HepG2 (cell line): ENCODE data around the gene ARHGEF7. TPM values are rescaled to one million over a fixed set of nuclear protein-coding genes. Genes with fewer than 3 reads are reported as not detected.

Experiments
- ATAC-seq: fragments of 200-7000 bp; cut with Tn5 transposase; 3 replicates; pipeline ENCODE4 v1.9.1; 2020; ENCODE audit warnings: mild to moderate bottlenecking, moderate library complexity
- BruUV-seq: library from RNA; stranded (reverse); fragments of 400-500 nt; replicated peaks from 2 replicates; lab custom pipeline; 2021; lab: Mats Ljungman, UMichigan
- CTCF ChIA-PET: fragments of 300-600 bp; formaldehyde crosslinking; extraction: SDS; loops from one replicate; lab custom pipeline; 2021; ENCODE audit warnings: low total read pairs, inconsistent platforms, low intra/inter-chr PET ratio; lab: Yijun Ruan, JAX
- POLR2A ChIA-PET: fragments of 350-600 bp; sonication (Branson Sonifier 250); formaldehyde crosslinking; loops from one replicate; lab custom pipeline; 2020; ENCODE audit warnings: antibody characterized with exemption, inconsistent platforms; lab: Yijun Ruan, JAX
- DNase-seq: peaks from one replicate; pipeline ENCODE4 v3.0.0-alpha.2; 2015; ENCODE audit warnings: low spot score
- FAIRE-seq: peaks from 3 replicates; lab custom pipeline; 2011; peaks lifted over from hg19 to GRCh38; lab: Jason Lieb, UNC
- H2AFZ ChIP-seq: one replicate; pipeline ENCODE4 v1.6.1; 2011; ENCODE audit warnings: low read length, inconsistent platforms
- H3K27ac ChIP-seq: fragments of 300-600 bp; 3 replicates; pipeline ENCODE4 v1.8.0; 2011; ENCODE audit warnings: mixed run types, mild to moderate bottlenecking, mixed read lengths, low read length, inconsistent platforms; ENCODE audit not compliant: insufficient read depth; ENCODE audit errors: extremely low read length
- H3K27me3 ChIP-seq, 2 experiments: fragments of 200-600 bp in 1 of 2; 2 replicates in 1 of 2; 3 replicates in 1 of 2; pipeline versions ENCODE4 v1.6.0 to v1.8.0; 2011; ENCODE audit warnings: low read length in 2 of 2, mild to moderate bottlenecking in 2 of 2, moderate library complexity in 2 of 2, inconsistent platforms in 1 of 2; ENCODE audit not compliant: insufficient read depth in 2 of 2, control insufficient read depth in 1 of 2
- H3K36me3 ChIP-seq, 2 experiments: fragments of 200-600 bp in 1 of 2; replicated peaks in 1 of 2; 2 replicates in 1 of 2; 3 replicates in 1 of 2; pipeline versions ENCODE4 v1.5.1 to v1.8.0; 2011; ENCODE audit warnings: low read length in 2 of 2, inconsistent platforms in 1 of 2; ENCODE audit not compliant: insufficient read depth in 2 of 2, control insufficient read depth in 1 of 2
- H3K4me1 ChIP-seq: 2 replicates; pipeline ENCODE4 v1.5.1; 2012; ENCODE audit warnings: low read length, inconsistent platforms; ENCODE audit not compliant: insufficient read depth
- H3K4me2 ChIP-seq: 2 replicates; pipeline ENCODE4 v1.6.0; 2011; ENCODE audit warnings: low read depth, low read length, inconsistent platforms
- H3K4me3 ChIP-seq, 3 experiments: fragments of 200-600 bp in 1 of 3; sonication (generic), shearing (Covaris generic) in 1 of 3; replicated peaks in 1 of 3; 2 replicates each; pipeline ENCODE4 v1.5.1; 2011 to 2016; ENCODE audit warnings: low read length in 3 of 3, inconsistent platforms in 2 of 3, low read depth in 2 of 3, mild to moderate bottlenecking in 2 of 3, control low read depth in 1 of 3, mixed read lengths in 1 of 3; ENCODE audit not compliant: insufficient read depth in 1 of 3
- H3K79me2 ChIP-seq: one replicate; pipeline ENCODE4 v1.6.1; 2011; ENCODE audit warnings: low read length, inconsistent platforms; ENCODE audit not compliant: insufficient read depth
- H3K9ac ChIP-seq: 2 replicates; pipeline ENCODE4 v1.6.0; 2011; ENCODE audit warnings: mild to moderate bottlenecking, low read depth, low read length, inconsistent platforms; ENCODE audit not compliant: insufficient read depth
- H3K9me3 ChIP-seq: 2 replicates; pipeline ENCODE4 v1.5.1; 2012; ENCODE audit warnings: mild to moderate bottlenecking, low read length
- H4K20me1 ChIP-seq: 2 replicates; pipeline ENCODE4 v1.6.0; 2011; ENCODE audit warnings: inconsistent platforms, mild to moderate bottlenecking, low read length, moderate library complexity; ENCODE audit not compliant: insufficient read depth
- CCDC6 ChIP-seq: sonication (generic); formaldehyde crosslinking; IDR thresholded peaks from 2 replicates; pipeline ENCODE4 v1.8.1; 2022; ENCODE audit warnings: mild to moderate bottlenecking, missing genetic modification reagents, moderate library complexity
- KIAA2018 ChIP-seq: sonication (generic); formaldehyde crosslinking; IDR thresholded peaks from 2 replicates; pipeline ENCODE4 v1.5.0; 2020; ENCODE audit warnings: mild to moderate bottlenecking, missing genetic modification reagents, borderline replicate concordance
- MTF2 ChIP-seq: sonication (generic); formaldehyde crosslinking; IDR thresholded peaks from 2 replicates; pipeline ENCODE4 v1.5.0; 2020; ENCODE audit warnings: missing genetic modification reagents, borderline replicate concordance
- SMAD9 ChIP-seq: sonication (generic); formaldehyde crosslinking; IDR thresholded peaks from 2 replicates; pipeline ENCODE4 v1.5.1; 2020; ENCODE audit warnings: mild to moderate bottlenecking, missing genetic modification reagents
- ZNF18 ChIP-seq: sonication (generic); formaldehyde crosslinking; IDR thresholded peaks from 2 replicates; pipeline ENCODE4 v1.8.0; 2022; ENCODE audit warnings: mild to moderate bottlenecking, missing genetic modification reagents; ENCODE audit not compliant: insufficient replicate concordance
- ZNF280D ChIP-seq: sonication (generic); formaldehyde crosslinking; IDR thresholded peaks from 2 replicates; pipeline ENCODE4 v1.5.1; 2020; ENCODE audit warnings: mild to moderate bottlenecking, missing genetic modification reagents
- ZNF343 ChIP-seq: sonication (generic); formaldehyde crosslinking; IDR thresholded peaks from 2 replicates; pipeline ENCODE4 v1.4.0; 2020; ENCODE audit warnings: mild to moderate bottlenecking, missing genetic modification reagents
- WGBS: methylation state at CpG from one replicate; pipeline ENCODE4 v1.1.6; 2017; ENCODE audit warnings: low lambda C conversion rate; 5-methylcytosine and 5-hydroxymethylcytosine counted together
- in situ Hi-C: cut with HindIII; loops from 2 replicates; pipeline ENCODE4 v1.10.0; 2017; ENCODE audit warnings: low pct_unique_long_range_greater_than_20kb; ENCODE audit not compliant: extremely low pct_ligation_motif_present
- intact Hi-C: fragments of 100-400 bp; cut with micrococcal nuclease; formaldehyde crosslinking; loops from one replicate; pipeline ENCODE4 v1.10.0; 2022; ENCODE audit not compliant: unreplicated experiment
- polyA plus RNA-seq, 8 experiments: library from polyadenylated mRNA; depleted of rRNA in 3 of 8; stranded (reverse) in 7 of 8; unstranded in 1 of 8; fragments of >200 nt; fragmentation: Illumina TruSeq in 4 of 8; extraction: Trizol in 4 of 8; gene quantifications; 2 replicates each; pipeline versions ENCODE4 v1.2.1 to v1.2.3, GENCODE V29; 2011 to 2016; ENCODE audit warnings: low read depth in 4 of 8, missing spikeins in 1 of 8, mixed read lengths in 1 of 8; ENCODE audit not compliant: insufficient read depth in 1 of 8
- total RNA-seq, 5 experiments: library from RNA; depleted of rRNA; stranded (reverse); fragments of >200 nt; fragmentation: Illumina TruSeq; extraction: Trizol; gene quantifications; 2 replicates each; pipeline ENCODE4 v1.2.3, GENCODE V29; 2016; ENCODE audit warnings: low read depth in 1 of 5

ARHGEF7 gene
- total and polyA plus RNA-seq, 2 of the 13 experiments (the other 11 are each of a cell fraction or from before 2014, with no cell fraction given) = 15.7 to 22.3 TPM

GRCh38 chr13:111329641-111330040 lies 214.5 kb downstream of the ARHGEF7 start:
- no TSS peak for BruUV-seq
- Histone ChIP-seq H3K9ac (no peak overlapping the region), H3K36me3 (no peaks in the 10 kb centered on the region), H3K9me3 (no peaks in the 10 kb centered on the region), H3K79me2 (no peaks in the 10 kb centered on the region), H3K4me3 (no peak overlapping the region), H4K20me1 (no peaks in the 10 kb centered on the region), H2AFZ (no peak overlapping the region), H3K4me2 (no peak overlapping the region), H3K27me3 (peaks cover 3 to 20% of the 10 kb centered on the region in 2 experiments; a peak in 3 of 5 replicates), H3K4me1 (no peaks in the 10 kb centered on the region), H3K27ac (no peak overlapping the region)
- ChIA-PET POLR2A (no interaction called here), CTCF (no interaction called here)
- no peak for DNase-seq
- in situ Hi-C loops (no loop called here), intact Hi-C loops (no loop called here)
- no peak for FAIRE-seq
- 35% methylated on average over 5 of the region's 7 CpGs for WGBS
- no peak for ATAC-seq
- no peak for TF ChIP-seq CCDC6 (CRISPR knock-in tag)
- no peak for TF ChIP-seq SMAD9 (CRISPR knock-in tag)
- TF ChIP-seq ZNF18 (CRISPR knock-in tag) = no peak
- no peak for TF ChIP-seq ZNF280D (CRISPR knock-in tag)
- TF ChIP-seq MTF2 (CRISPR knock-in tag) = no peak
- no peak for TF ChIP-seq KIAA2018 (CRISPR knock-in tag)
- no peak for TF ChIP-seq ZNF343
